ENCODE measurements around the gene ELK3. TPM values are rescaled to one million over a fixed set of nuclear protein-coding genes. Genes with fewer than 3 reads are reported as not detected.
A peak's percentile ranks its signal among the peaks of the same experiment; 100 is the strongest.

Gene ELK3
- polyA plus RNA-seq, 3 donors, result 12.1 to 14.9 (median 14.6) TPM

GRCh38 chr12:96192926-96193573 lies 1.1 kb upstream of the ELK3 start:
- Histone ChIP-seq H3K27me3 (ENCODE audit: control insufficient read depth in 2 of 2, insufficient read depth in 2 of 2, low read length in 2 of 2) (no peaks in the 10 kb centered on the region), H3K27ac (ENCODE audit: low read depth in 1 of 2, low read length in 2 of 2) (no peak overlapping the region), H2AFZ (ENCODE audit: insufficient read depth, low read depth, low read length, poor library complexity, severe bottlenecking) (no peak overlapping the region), H3K4me3 (replicated peaks in 1 of 3; ENCODE audit: low read depth in 2 of 3, low read length in 3 of 3) (peak overlapping the region in 1 of 3 experiments; percentile 96), H3K9me3 (replicated peaks in 1 of 2; ENCODE audit: control insufficient read depth in 1 of 2, insufficient read depth in 1 of 2, low read length in 2 of 2) (no peaks in the 10 kb centered on the region), H3K9ac (ENCODE audit: insufficient read depth, low read length, poor library complexity, severe bottlenecking) (no peak overlapping the region), H3K36me3 (replicated peaks in 1 of 2; ENCODE audit: control insufficient read depth in 1 of 2, insufficient read depth in 2 of 2, low read length in 2 of 2) (no peaks in the 10 kb centered on the region), H3K4me1 (ENCODE audit: control insufficient read depth in 1 of 2, insufficient read depth in 2 of 2, low read length in 2 of 2) (peaks cover 17 to 23% of the 10 kb centered on the region in 2 donors), H3K79me2 (ENCODE audit: insufficient read depth, low read length) (peaks cover 31% of the 10 kb centered on the region), H4K20me1 (ENCODE audit: insufficient read depth, low read length) (peaks cover 16% of the 10 kb centered on the region), H3K4me2 (replicated peaks; ENCODE audit: extremely low read depth, low read length, poor library complexity, severe bottlenecking) (peak overlapping the region; percentile 94)
- intact Hi-C loops (cut with micrococcal nuclease), result loop anchor here in 1 of 2 donors (2.0 kb wide), 1 partner anchor 16 kb away; no protein-coding TSS in a partner anchor
- no peaks in the 10 kb centered on the region for H3K9me3 Mint-ChIP-seq
- peaks cover 0 to 5% (median 2%) of the 10 kb centered on the region in 3 donors for H3K27me3 Mint-ChIP-seq (ENCODE audit: low read depth in 3 of 3)
- peaks cover 25% of the 10 kb centered on the region for H3K4me1 Mint-ChIP-seq
- no peak for TF ChIP-seq CTCF (IDR thresholded peaks at IDR 0.05)
- peaks cover 0 to 2% of the 10 kb centered on the region in 2 donors for H3K36me3 Mint-ChIP-seq
- WGBS (ENCODE audit: insufficient coverage), result 100% methylated on average over 3 of the region's 9 CpGs
- no peak for DNase-seq
- peak overlapping the region in 4 of 7 donors; percentile 65 to 90 (median 82) for H3K27ac Mint-ChIP-seq
- peak overlapping the region; percentile 82 to 90 for H3K4me3 Mint-ChIP-seq

- H4K20me1 ChIP-seq (ENCODE audit: insufficient read depth, low read length), result peaks cover 27% of the 10 kb centered on the region
- H3K27ac Mint-ChIP-seq, result peak overlapping the region; percentile 72 to 99 (median 96)
- H3K4me2 ChIP-seq (replicated peaks; ENCODE audit: extremely low read depth, low read length, poor library complexity, severe bottlenecking), result peak overlapping the region; percentile 94
- peak overlapping the region; percentile 76 to 100 for H3K27ac ChIP-seq (ENCODE audit: low read depth in 1 of 2, low read length in 2 of 2)
- no peaks in the 10 kb centered on the region for H3K27me3 ChIP-seq (ENCODE audit: control insufficient read depth in 2 of 2, insufficient read depth in 2 of 2, low read length in 2 of 2)
- H3K9me3 ChIP-seq (replicated peaks in 1 of 2; ENCODE audit: control insufficient read depth in 1 of 2, insufficient read depth in 1 of 2, low read length in 2 of 2), result no peaks in the 10 kb centered on the region
- peaks cover 24 to 38% of the 10 kb centered on the region in 2 donors for H3K4me1 ChIP-seq (ENCODE audit: control insufficient read depth in 1 of 2, insufficient read depth in 2 of 2, low read length in 2 of 2)
- H3K36me3 ChIP-seq (replicated peaks in 1 of 2; ENCODE audit: control insufficient read depth in 1 of 2, insufficient read depth in 2 of 2, low read length in 2 of 2), result no peaks in the 10 kb centered on the region
- H3K9ac ChIP-seq (ENCODE audit: insufficient read depth, low read length, poor library complexity, severe bottlenecking), result peak overlapping the region; percentile 99
- H3K4me1 Mint-ChIP-seq, result peaks cover 40% of the 10 kb centered on the region
- peaks cover 0 to 5% (median 2%) of the 10 kb centered on the region in 3 donors for H3K27me3 Mint-ChIP-seq (ENCODE audit: low read depth in 3 of 3)
- 0% methylated on average over 13 of the region's 24 CpGs for WGBS (ENCODE audit: insufficient coverage)
- peak overlapping the region; percentile 98 to 99 for H3K4me3 Mint-ChIP-seq
- DNase-seq, result no peak
- no peaks in the 10 kb centered on the region for H3K9me3 Mint-ChIP-seq
- no peak for TF ChIP-seq CTCF (IDR thresholded peaks at IDR 0.05)
- H3K36me3 Mint-ChIP-seq, result peaks cover 0 to 2% of the 10 kb centered on the region in 2 donors
- peak overlapping the region; percentile 82 to 96 (median 82) for H3K4me3 ChIP-seq (replicated peaks in 1 of 3; ENCODE audit: low read depth in 2 of 3, low read length in 3 of 3)
- H3K79me2 ChIP-seq (ENCODE audit: insufficient read depth, low read length), result peaks cover 46% of the 10 kb centered on the region
- H2AFZ ChIP-seq (ENCODE audit: insufficient read depth, low read depth, low read length, poor library complexity, severe bottlenecking), result peak overlapping the region; percentile 95
- intact Hi-C loops (cut with micrococcal nuclease), result no loop called here
These were observed 358 bp downstream of the ELK3 start for GRCh38 chr12:96194576-96194889.

Measured in CD14-positive monocyte (primary cell).